GM12878 (cell line): ENCODE measurements around the gene ZBTB16. TPM values are rescaled to one million over a fixed set of nuclear protein-coding genes. Genes with fewer than 3 reads are reported as not detected.

Experiments used
- ATAC-seq: fragments of 200-7000 bp; cut with Tn5 transposase; 3 replicates; pipeline ENCODE4 v1.9.1; 2020; ENCODE audit warnings: mild to moderate bottlenecking, moderate library complexity
- BruUV-seq: library from RNA; stranded (reverse); fragments of 400-500 nt; replicated peaks from 2 replicates; lab custom pipeline; 2021; lab: Mats Ljungman, UMichigan
- CTCF ChIA-PET: fragments of 300-600 bp; sonication (Branson Sonifier 250); formaldehyde crosslinking; extraction: SDS; loops from one replicate; lab custom pipeline; 2021; ENCODE audit warnings: inconsistent platforms; lab: Yijun Ruan, JAX
- POLR2A ChIA-PET: fragments of 350-600 bp; formaldehyde crosslinking; extraction: SDS; loops from one replicate; lab custom pipeline; 2021; ENCODE audit warnings: inconsistent platforms; lab: Charles Lee
- RAD21 ChIA-PET: fragments of 300-600 bp; sonication (Branson Sonifier 250); formaldehyde crosslinking; loops from one replicate; lab custom pipeline; 2023; ENCODE audit warnings: antibody characterized with exemption; ENCODE audit not compliant: unreplicated experiment; lab: Charles Lee
- SMC1A ChIA-PET: fragments of 300-600 bp; sonication (Branson Sonifier 250); formaldehyde crosslinking; loops from one replicate; lab custom pipeline; 2023; ENCODE audit not compliant: unreplicated experiment, uncharacterized antibody; lab: Charles Lee
- DNase-seq: peaks from one replicate; pipeline ENCODE4 v3.0.0-alpha.2; 2011; ENCODE audit warnings: low read depth, low spot score
- FAIRE-seq: peaks from 3 replicates; lab custom pipeline; 2011; peaks lifted over from hg19 to GRCh38; lab: Jason Lieb, UNC
- H2AFZ ChIP-seq: 2 replicates; pipeline ENCODE4 v1.6.0; 2011; ENCODE audit warnings: low read depth, low read length, control low read depth; ENCODE audit not compliant: control insufficient read depth
- H3K27ac ChIP-seq: 2 replicates; pipeline ENCODE4 v1.5.1; 2011; ENCODE audit warnings: control low read depth; ENCODE audit not compliant: control insufficient read depth, insufficient read depth
- H3K27me3 ChIP-seq, 2 experiments: replicated peaks in 1 of 2; 2 replicates each; pipeline versions ENCODE4 v1.6.0 to v1.6.1; 2011; ENCODE audit warnings: low read length in 1 of 2; ENCODE audit not compliant: control insufficient read depth in 2 of 2, insufficient read depth in 2 of 2
- H3K36me3 ChIP-seq, 2 experiments: 2 replicates each; pipeline ENCODE4 v1.5.1; 2011; ENCODE audit warnings: low read length in 1 of 2; ENCODE audit not compliant: control insufficient read depth in 2 of 2, insufficient read depth in 2 of 2
- H3K4me1 ChIP-seq: 2 replicates; pipeline ENCODE4 v1.6.1; 2011; ENCODE audit warnings: mild to moderate bottlenecking, low read length, moderate library complexity, mixed read lengths; ENCODE audit not compliant: control insufficient read depth, insufficient read depth
- H3K4me2 ChIP-seq: 2 replicates; pipeline ENCODE4 v1.6.0; 2011; ENCODE audit warnings: control low read depth; ENCODE audit not compliant: control insufficient read depth, insufficient read depth
- H3K4me3 ChIP-seq: fragments of 200-600 bp; sonication (generic); 2 replicates; pipeline ENCODE4 v1.5.1; 2016
- H3K79me2 ChIP-seq: 2 replicates; pipeline ENCODE4 v1.6.0; 2011; ENCODE audit warnings: low read length; ENCODE audit not compliant: control insufficient read depth, insufficient read depth
- H3K9ac ChIP-seq: 2 replicates; pipeline ENCODE4 v1.8.0; 2011; ENCODE audit warnings: low read length, control low read depth, mixed read lengths; ENCODE audit not compliant: control insufficient read depth, insufficient read depth
- H3K9me3 ChIP-seq: replicated peaks from 3 replicates; pipeline ENCODE4 v1.5.1; 2011; ENCODE audit warnings: mild to moderate bottlenecking, low read length; ENCODE audit not compliant: control insufficient read depth, insufficient read depth
- H4K20me1 ChIP-seq: 2 replicates; pipeline ENCODE4 v1.6.0; 2011; ENCODE audit not compliant: control insufficient read depth, insufficient read depth
- ATF3 ChIP-seq: IDR thresholded peaks from 2 replicates; pipeline ENCODE4 v1.6.1; 2011; ENCODE audit warnings: low read depth, mild to moderate bottlenecking, low read length, moderate library complexity, borderline replicate concordance; ENCODE audit errors: extremely low read depth
- BCL3 ChIP-seq: IDR thresholded peaks from 2 replicates; pipeline ENCODE4 v1.6.1; 2011; ENCODE audit warnings: borderline replicate concordance, low read depth, mild to moderate bottlenecking, moderate library complexity, low read length; ENCODE audit not compliant: insufficient read depth, poor library complexity, severe bottlenecking
- BHLHE40 ChIP-seq, 2 experiments: fragments of 450-650 bp in 1 of 2; IDR thresholded peaks; 2 replicates each; pipeline ENCODE4 v1.6.1; 2011 to 2017; ENCODE audit warnings: low read depth in 2 of 2, borderline replicate concordance in 1 of 2, improper control_type of control experiment in 1 of 2, low read length in 1 of 2, mild to moderate bottlenecking in 1 of 2
- CBX3 ChIP-seq: fragments of 200-600 bp; sonication (generic); IDR thresholded peaks from 2 replicates; pipeline ENCODE4 v1.6.1; 2016; ENCODE audit warnings: low read depth, borderline replicate concordance
- CREB1 ChIP-seq: IDR thresholded peaks from 2 replicates; pipeline ENCODE4 v1.6.1; 2012; ENCODE audit warnings: low read depth, mild to moderate bottlenecking, inconsistent platforms
- EGR1 ChIP-seq, 2 experiments: IDR thresholded peaks; 1 replicate in 1 of 2; 2 replicates in 1 of 2; pipeline ENCODE4 v1.6.1; 2011 to 2012; ENCODE audit warnings: low read depth in 2 of 2, low read length in 2 of 2, borderline replicate concordance in 1 of 2, mild to moderate bottlenecking in 1 of 2, moderate library complexity in 1 of 2
- JUND ChIP-seq: IDR thresholded peaks from 2 replicates; pipeline ENCODE4 v1.6.1; 2012; ENCODE audit warnings: low read depth, mild to moderate bottlenecking, low read length, improper control_type of control experiment, moderate library complexity
- NFYB ChIP-seq: IDR thresholded peaks from 2 replicates; pipeline ENCODE4 v1.6.1; 2011; ENCODE audit warnings: low read depth, mild to moderate bottlenecking, low read length, improper control_type of control experiment, moderate library complexity; ENCODE audit not compliant: insufficient read depth
- PAX5 ChIP-seq: IDR thresholded peaks from 2 replicates; pipeline ENCODE4 v1.6.1; 2011; ENCODE audit warnings: low read depth, low read length, borderline replicate concordance
- RFX5 ChIP-seq: IDR thresholded peaks from 2 replicates; pipeline ENCODE4 v1.6.1; 2011; ENCODE audit warnings: low read depth, low read length, improper control_type of control experiment
- SIN3A ChIP-seq: IDR thresholded peaks from 2 replicates; pipeline ENCODE4 v1.6.1; 2012; ENCODE audit warnings: low read depth, low read length, improper control_type of control experiment
- SIX5 ChIP-seq: IDR thresholded peaks from 2 replicates; pipeline ENCODE4 v1.6.1; 2011; ENCODE audit warnings: mild to moderate bottlenecking, low read depth, low read length, moderate library complexity; ENCODE audit not compliant: severe bottlenecking
- USF1 ChIP-seq: IDR thresholded peaks from 2 replicates; pipeline ENCODE4 v1.6.1; 2011; ENCODE audit warnings: borderline replicate concordance, low read depth, mild to moderate bottlenecking, moderate library complexity, mixed read lengths, low read length; ENCODE audit not compliant: insufficient read depth; ENCODE audit errors: extremely low read length
- WGBS: methylation state at CpG from one replicate; pipeline ENCODE4 v1.1.6; 2016; ENCODE audit warnings: low lambda C conversion rate; ENCODE audit not compliant: insufficient replicate concordance, insufficient coverage; ENCODE audit errors: missing lambda C conversion rate; 5-methylcytosine and 5-hydroxymethylcytosine counted together
- in situ Hi-C: fragments of 300-500 bp; cut with MboI; formaldehyde crosslinking; loops from 9 replicates; pipeline ENCODE4 v1.14.3; 2018; ENCODE audit warnings: mixed read lengths
- intact Hi-C: fragments of 100-400 bp; cut with micrococcal nuclease; formaldehyde crosslinking; loops from one replicate; pipeline ENCODE4 v1.14.2; 2022; ENCODE audit not compliant: unreplicated experiment
- polyA plus RNA-seq, 11 experiments: library from polyadenylated mRNA; depleted of rRNA in 4 of 11; unstranded in 6 of 11; stranded (reverse) in 5 of 11; fragments of >200 nt; fragmentation: Nextera tagmentation in 4 of 11; fragmentation: Illumina TruSeq in 1 of 11; extraction: Ambion mirVana in 4 of 11; extraction: Trizol in 1 of 11; gene quantifications; 1 replicate in 1 of 11; 2 replicates in 10 of 11; pipeline versions ENCODE4 v1.2.1 to v1.2.3, GENCODE V29; 2011 to 2016; ENCODE audit warnings: inconsistent platforms in 2 of 11, missing spikeins in 2 of 11, low read depth in 1 of 11
- total RNA-seq, 4 experiments: library from RNA; depleted of rRNA in 3 of 4; stranded (reverse); fragments of >200 nt in 3 of 4; fragmentation: Illumina TruSeq in 1 of 4; extraction: Trizol in 1 of 4; gene quantifications; 2 replicates each; pipeline versions ENCODE4 v1.2.1 to v1.2.3, GENCODE V29; 2013 to 2021

Gene ZBTB16
- total and polyA plus RNA-seq, 10 of the 15 experiments (the other 5 are each of a cell fraction or from before 2014, with no cell fraction given) = 0.38 TPM; not detected in 9

GRCh38 chr11:114116800-114117199 lies 57.3 kb downstream of the ZBTB16 start (continued):
- TF ChIP-seq NFYB = no peak
- no peak for TF ChIP-seq SIX5
- TF ChIP-seq SIN3A = no peak
- no peak for TF ChIP-seq RFX5

- Histone ChIP-seq H3K36me3 (no peaks in the 10 kb centered on the region), H3K27ac (no peak overlapping the region), H2AFZ (no peak overlapping the region), H3K9ac (no peak overlapping the region), H3K9me3 (no peaks in the 10 kb centered on the region), H4K20me1 (no peaks in the 10 kb centered on the region), H3K4me3 (no peak overlapping the region), H3K27me3 (peaks cover 5% of the 10 kb centered on the region in 2 experiments; a peak in 2 of 4 replicates), H3K79me2 (no peaks in the 10 kb centered on the region), H3K4me2 (no peak overlapping the region), H3K4me1 (no peaks in the 10 kb centered on the region)
- FAIRE-seq = no peak
- no peak for TF ChIP-seq USF1
- no peak for TF ChIP-seq JUND
- no peak for TF ChIP-seq CREB1
- no peak for TF ChIP-seq EGR1 (IDR thresholded peaks at IDR 0.05; ENCODE audit: borderline replicate concordance in 1 of 2, low read depth in 2 of 2, low read length in 2 of 2)
- TF ChIP-seq BHLHE40 (IDR thresholded peaks at IDR 0.05; ENCODE audit: borderline replicate concordance in 1 of 2, low read depth in 2 of 2, low read length in 1 of 2) = no peak
- no peak for TF ChIP-seq PAX5
- TF ChIP-seq CBX3 = no peak
- no peak for TF ChIP-seq SIN3A
- no peak for TF ChIP-seq ATF3
- no peak for TF ChIP-seq BCL3
- ChIA-PET SMC1A (no interaction called here), CTCF (no interaction called here), RAD21 (no interaction called here), POLR2A (no interaction called here)
- intact Hi-C loops = no loop called here
- no peak for ATAC-seq
- no peak for DNase-seq
- BruUV-seq = no TSS peak
- WGBS = 25% methylated on average over 8 of the region's 8 CpGs
- in situ Hi-C loops = no loop called here
Measured at GRCh38 chr11:114120606-114121005, 61.1 kb downstream of the ZBTB16 start.
